ENCODE data around the gene NSD2.
"Not testable (repeated sequence)": the region's sequence is repeated elsewhere in the genome, so short reads cannot be mapped to it uniquely, and the experiment has no call there.

The NSD2 gene

GRCh38 chr4:1988327-1988724 is 117.1 kb downstream of the NSD2 start:
- DNase-seq: no peak

- no peak for DNase-seq
Observed at GRCh38 chr4:1989533-1990347, 118.5 kb downstream of the NSD2 start.

DNA sequence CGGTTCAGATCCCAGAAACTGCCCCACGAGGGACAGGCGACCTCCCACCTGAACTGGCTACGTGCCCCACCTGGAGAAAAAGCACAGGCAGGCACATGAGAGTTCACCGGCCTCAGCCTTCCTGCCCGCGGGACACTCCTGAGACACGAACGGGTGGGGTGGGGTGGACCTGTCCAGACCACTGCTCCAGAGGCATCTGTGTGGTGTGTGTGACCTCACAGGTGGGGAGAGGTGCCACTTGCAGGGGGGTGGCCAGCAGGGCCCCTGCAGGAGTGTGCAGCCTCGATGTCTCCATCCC is 119.1 kb downstream of the NSD2 start:
- DNase-seq: no peak

DNA sequence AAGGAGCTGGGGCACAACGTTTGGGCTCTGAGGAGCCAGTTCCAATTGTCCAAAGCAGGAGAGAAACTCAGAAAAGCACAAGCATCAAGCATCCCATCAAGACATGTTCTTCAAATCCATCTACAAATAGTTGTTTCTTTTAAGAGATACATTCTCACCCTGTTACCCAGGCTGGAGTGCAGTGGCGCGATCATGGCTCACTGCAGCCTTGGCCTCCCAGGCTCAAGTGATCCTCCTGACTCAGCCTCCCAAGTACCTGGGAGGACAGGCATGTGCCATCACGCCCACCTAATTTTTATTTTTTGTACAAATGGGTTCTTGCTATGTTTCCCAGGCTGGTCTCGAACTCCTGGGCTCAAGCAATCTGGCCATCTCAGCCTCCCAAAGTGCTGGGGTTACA is 119.5 kb downstream of the NSD2 start:
- no peak for DNase-seq

DNA sequence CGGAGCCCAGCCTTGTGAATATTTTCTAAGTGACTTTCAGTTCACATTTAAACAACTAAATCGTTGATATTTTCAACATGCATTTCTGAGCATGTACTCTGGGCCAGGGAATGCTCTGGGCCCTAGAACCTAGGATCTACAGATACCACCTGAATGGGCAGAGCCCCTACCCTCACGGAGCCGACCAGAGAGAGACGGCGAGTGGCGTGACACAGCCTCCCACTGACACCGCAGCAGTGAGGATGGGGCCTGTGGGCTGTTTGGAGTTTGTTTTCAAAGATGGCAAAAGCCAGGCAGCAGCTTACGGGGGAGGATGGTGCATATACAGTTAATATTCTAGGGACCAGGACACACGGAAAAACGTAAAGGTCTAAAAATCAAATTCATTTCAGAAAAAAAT is 119.9 kb downstream of the NSD2 start:
- no peak for DNase-seq

GRCh38 chr4:1991596-1992434 is 120.6 kb downstream of the NSD2 start:
- no peak for DNase-seq

GRCh38 chr4:1992468-1993168 is 121.4 kb downstream of the NSD2 start:
- DNase-seq: no peak

GRCh38 chr4:1993169-1993516 is 122.0 kb downstream of the NSD2 start:
- no peak for DNase-seq

- not testable (repeated sequence) for DNase-seq
Observed at GRCh38 chr4:1993718-1994516, 122.7 kb downstream of the NSD2 start.

DNA sequence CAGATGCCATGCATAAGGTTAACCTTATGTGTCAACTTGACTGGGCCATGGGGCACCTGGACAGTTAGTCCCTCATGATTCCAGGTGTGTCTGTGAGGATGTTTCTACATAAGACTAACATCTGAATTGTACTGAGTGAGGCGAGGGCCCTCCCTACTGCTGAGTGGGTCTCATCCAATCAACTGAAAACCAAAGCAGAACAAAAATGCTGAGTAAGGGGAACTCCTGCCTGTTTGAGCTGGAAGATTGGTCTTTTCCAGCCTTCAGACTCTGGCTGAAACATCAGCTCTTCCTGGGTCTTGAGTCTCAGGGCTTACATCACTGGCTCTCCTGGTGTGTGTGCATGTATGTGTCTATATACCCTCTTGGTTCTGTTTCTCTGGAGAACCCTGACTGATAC is 123.7 kb downstream of the NSD2 start:
- DNase-seq: no peak

DNA sequence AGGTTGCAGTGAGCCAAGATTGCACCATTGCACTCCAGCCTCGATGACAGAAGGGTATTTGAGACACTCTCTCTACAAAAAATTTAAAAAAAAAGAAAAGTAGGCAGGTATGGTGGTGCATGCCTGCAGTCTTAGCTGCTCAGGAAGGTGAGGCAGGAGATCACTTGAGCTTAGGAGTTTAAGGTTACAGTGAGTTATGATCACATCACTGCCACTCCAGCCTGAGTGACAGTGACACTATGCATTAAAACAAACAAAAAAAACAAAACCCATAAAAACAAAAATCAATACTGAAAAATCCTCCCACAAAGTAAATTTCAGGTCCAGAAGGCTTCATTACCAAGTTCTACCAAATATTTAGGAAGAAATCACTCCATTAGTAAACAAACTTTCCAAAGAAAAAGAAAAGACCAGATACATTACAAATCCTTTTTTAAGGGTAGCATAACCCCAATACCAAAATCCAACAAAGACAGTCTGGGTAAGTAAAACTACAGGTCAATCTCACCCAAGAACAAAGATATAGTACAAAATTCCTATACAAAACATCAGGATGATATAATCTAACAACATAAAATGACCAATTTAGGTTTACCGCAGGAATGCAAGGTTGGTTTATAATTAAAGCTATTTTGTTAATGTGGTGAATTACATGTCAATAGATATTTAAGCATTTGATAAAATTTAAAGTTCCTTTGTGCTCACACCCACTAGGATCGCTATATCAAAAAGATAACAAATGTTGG is 125.8 kb downstream of the NSD2 start:
- no peak for DNase-seq

- DNase-seq: no peak
Observed at GRCh38 chr4:1997712-1998111, 126.5 kb downstream of the NSD2 start.

GRCh38 chr4:1998296-1998695 is 127.1 kb downstream of the NSD2 start:
- no peak for DNase-seq

GRCh38 chr4:1999308-1999707 is 128.1 kb downstream of the NSD2 start:
- DNase-seq: not testable (repeated sequence)

GRCh38 chr4:2003361-2003760 is 132.2 kb downstream of the NSD2 start:
- not testable (repeated sequence) for DNase-seq

GRCh38 chr4:2006367-2006766 is 135.2 kb downstream of the NSD2 start:
- DNase-seq: no peak

DNA sequence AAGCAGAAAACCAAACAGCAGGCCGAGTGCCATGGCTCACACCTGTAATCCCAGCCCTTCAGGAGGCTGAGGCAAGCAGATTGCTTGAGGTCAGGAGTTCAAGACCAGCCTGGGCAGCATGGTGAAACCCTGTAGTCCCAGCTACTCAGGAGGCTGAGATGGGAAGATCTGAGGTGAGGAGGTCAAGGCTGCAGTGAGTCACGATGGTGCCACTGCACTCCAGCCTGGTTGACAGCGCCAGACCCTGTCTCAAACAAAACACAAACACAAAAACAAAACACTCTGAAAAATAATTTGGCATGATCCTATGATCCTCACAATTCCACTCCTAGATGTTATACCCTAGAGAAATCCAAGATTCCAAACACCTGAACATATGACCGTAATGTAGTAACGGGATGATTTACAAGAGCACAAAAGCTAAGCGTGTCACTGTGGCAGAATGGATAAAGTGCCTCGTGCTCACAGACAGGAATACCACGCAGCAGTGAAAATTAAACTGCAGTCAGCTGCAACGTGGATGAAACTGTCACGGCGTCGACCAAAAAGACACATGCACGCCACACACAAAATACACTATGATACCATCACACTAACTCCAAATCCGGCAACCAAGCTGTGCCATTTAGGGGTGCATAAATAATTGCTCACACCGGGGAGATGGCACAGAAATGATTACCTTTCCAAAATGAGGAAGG is 135.9 kb downstream of the NSD2 start:
- DNase-seq: no peak

GRCh38 chr4:2007804-2008670 is 136.8 kb downstream of the NSD2 start:
- no peak for DNase-seq

DNA sequence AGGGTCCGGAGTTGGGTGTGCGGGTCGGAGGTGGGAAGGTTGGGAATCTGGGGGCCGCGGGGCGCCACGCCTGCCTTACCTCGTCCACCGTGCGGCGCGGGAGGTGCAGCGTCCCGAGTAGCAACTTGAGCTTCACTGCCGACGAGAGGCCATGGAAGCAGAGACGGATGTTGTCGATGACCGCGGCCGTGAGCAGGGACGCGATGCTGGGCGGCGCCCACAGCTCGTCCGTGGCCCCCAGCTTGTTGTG is 137.4 kb downstream of the NSD2 start:
- DNase-seq: no peak

- DNase-seq: peak; percentile 95
Observed at GRCh38 chr4:2008921-2009650, 137.9 kb downstream of the NSD2 start, which contains the start of gene NELFA. NELFA (minus strand) TSS chr4:2008974; CDS start chr4:2008959, 15 bp downstream.

Data from activated naive CD4-positive, alpha-beta T cell treated with anti-CD3 and anti-CD28 coated beads, Interleukin-2, amount 50 U/mL, for 16 hours (primary cell).